ENCODE results near the gene OTULIN. TPM values are rescaled to one million over a fixed set of nuclear protein-coding genes. Genes with fewer than 3 reads are reported as not detected.
A peak's percentile ranks its signal among the peaks of the same experiment; 100 is the strongest.

The OTULIN gene
- total RNA-seq, 1 experiment from 2014 or later, result 36.0 TPM

GRCh38 chr5:14713476-14714390, 49.2 kb downstream of the OTULIN start:
- no peak for TF ChIP-seq CTCF (IDR thresholded peaks at IDR 0.05; ENCODE audit: unreplicated experiment)
- H3K27ac Mint-ChIP-seq (ENCODE audit: unreplicated experiment), result peak overlapping the region; percentile 58
- intact Hi-C loops (cut with micrococcal nuclease; ENCODE audit: unreplicated experiment), result no loop called here
- no peak for DNase-seq
- H3K4me3 Mint-ChIP-seq (ENCODE audit: low read depth, unreplicated experiment), result no peak overlapping the region
- no peaks in the 10 kb centered on the region for H3K4me1 Mint-ChIP-seq (ENCODE audit: low read depth, unreplicated experiment)
- no peaks in the 10 kb centered on the region for H3K9me3 Mint-ChIP-seq (ENCODE audit: low read depth, unreplicated experiment)
- no peaks in the 10 kb centered on the region for H3K27me3 Mint-ChIP-seq (ENCODE audit: unreplicated experiment)
- peaks cover 30% of the 10 kb centered on the region for H3K36me3 Mint-ChIP-seq (ENCODE audit: insufficient read depth, unreplicated experiment)
- CTCF ChIA-PET, result interaction anchor here (1.2 kb wide), 1 partner anchor 13 kb away, joined by 3 read pairs; no protein-coding TSS in a partner anchor
- no TSS peak for BruUV-seq (replicated peaks)

- CTCF ChIA-PET, result no interaction called here
- BruUV-seq (replicated peaks), result no TSS peak
- peaks cover 36% of the 10 kb centered on the region for H3K36me3 Mint-ChIP-seq (ENCODE audit: insufficient read depth, unreplicated experiment)
- no peak overlapping the region for H3K4me3 Mint-ChIP-seq (ENCODE audit: low read depth, unreplicated experiment)
- no peak for TF ChIP-seq CTCF (IDR thresholded peaks at IDR 0.05; ENCODE audit: unreplicated experiment)
- H3K9me3 Mint-ChIP-seq (ENCODE audit: low read depth, unreplicated experiment), result no peaks in the 10 kb centered on the region
- intact Hi-C loops (cut with micrococcal nuclease; ENCODE audit: unreplicated experiment), result no loop called here
- no peaks in the 10 kb centered on the region for H3K4me1 Mint-ChIP-seq (ENCODE audit: low read depth, unreplicated experiment)
- H3K27ac Mint-ChIP-seq (ENCODE audit: unreplicated experiment), result no peak overlapping the region
- DNase-seq, result no peak
- H3K27me3 Mint-ChIP-seq (ENCODE audit: unreplicated experiment), result no peaks in the 10 kb centered on the region
Observed at GRCh38 chr5:14714706-14715105, 50.2 kb downstream of the OTULIN start.

GRCh38 chr5:14715481-14715880, 51.0 kb downstream of the OTULIN start:
- no peak overlapping the region for H3K4me3 Mint-ChIP-seq (ENCODE audit: low read depth, unreplicated experiment)
- no TSS peak for BruUV-seq (replicated peaks)
- DNase-seq, result no peak
- no peaks in the 10 kb centered on the region for H3K9me3 Mint-ChIP-seq (ENCODE audit: low read depth, unreplicated experiment)
- no peak overlapping the region for H3K27ac Mint-ChIP-seq (ENCODE audit: unreplicated experiment)
- intact Hi-C loops (cut with micrococcal nuclease; ENCODE audit: unreplicated experiment), result no loop called here
- H3K36me3 Mint-ChIP-seq (ENCODE audit: insufficient read depth, unreplicated experiment), result peaks cover 34% of the 10 kb centered on the region
- H3K27me3 Mint-ChIP-seq (ENCODE audit: unreplicated experiment), result no peaks in the 10 kb centered on the region
- no peaks in the 10 kb centered on the region for H3K4me1 Mint-ChIP-seq (ENCODE audit: low read depth, unreplicated experiment)
- CTCF ChIA-PET, result no interaction called here
- no peak for TF ChIP-seq CTCF (IDR thresholded peaks at IDR 0.05; ENCODE audit: unreplicated experiment)

- no TSS peak for BruUV-seq (replicated peaks)
- CTCF ChIA-PET, result no interaction called here
- Mint-ChIP-seq H3K27ac (ENCODE audit: unreplicated experiment) (no peak overlapping the region), H3K4me1 (ENCODE audit: low read depth, unreplicated experiment) (no peaks in the 10 kb centered on the region), H3K27me3 (ENCODE audit: unreplicated experiment) (no peaks in the 10 kb centered on the region), H3K9me3 (ENCODE audit: low read depth, unreplicated experiment) (no peaks in the 10 kb centered on the region), H3K36me3 (ENCODE audit: insufficient read depth, unreplicated experiment) (peaks cover 31% of the 10 kb centered on the region), H3K4me3 (ENCODE audit: low read depth, unreplicated experiment) (no peak overlapping the region)
- no peak for DNase-seq
- TF ChIP-seq CTCF (IDR thresholded peaks at IDR 0.05; ENCODE audit: unreplicated experiment), result no peak
- intact Hi-C loops (cut with micrococcal nuclease; ENCODE audit: unreplicated experiment), result no loop called here
Observed at GRCh38 chr5:14716755-14717752, 52.5 kb downstream of the OTULIN start.
